OCI-LY7 (cell line): Measurements from ENCODE around the gene USH2A.

Experiments used
- CTCF ChIP-seq: fragments of 200-600 bp; sonication (generic); conservative IDR thresholded peaks from 2 replicates; pipeline ENCODE4 v1.5.1; 2014; ENCODE audit warnings: mild to moderate bottlenecking, antibody characterized with exemption, low read length, moderate library complexity, mixed read lengths
- EZH2phosphoT487 ChIP-seq: fragments of 200-600 bp; sonication (generic); IDR thresholded peaks from 2 replicates; pipeline ENCODE4 v1.6.1; 2018; ENCODE audit warnings: low read depth, borderline replicate concordance, mild to moderate bottlenecking, mixed run types, antibody characterized with exemption, low read length, moderate library complexity, mixed read lengths

- TF ChIP-seq EZH2phosphoT487 (no peak), CTCF (no peak)
Observed at GRCh38 chr1:215643592-215644321, 779.5 kb downstream of the USH2A start.
